ENCODE results near the gene BTBD17. TPM values are rescaled to one million over a fixed set of nuclear protein-coding genes. Genes with fewer than 3 reads are reported as not detected.
A peak's percentile ranks its signal among the peaks of the same experiment; 100 is the strongest.

Gene BTBD17
- total and polyA plus RNA-seq, 5 donors from 2014 or later: 0.09 TPM; not detected in 4

DNA sequence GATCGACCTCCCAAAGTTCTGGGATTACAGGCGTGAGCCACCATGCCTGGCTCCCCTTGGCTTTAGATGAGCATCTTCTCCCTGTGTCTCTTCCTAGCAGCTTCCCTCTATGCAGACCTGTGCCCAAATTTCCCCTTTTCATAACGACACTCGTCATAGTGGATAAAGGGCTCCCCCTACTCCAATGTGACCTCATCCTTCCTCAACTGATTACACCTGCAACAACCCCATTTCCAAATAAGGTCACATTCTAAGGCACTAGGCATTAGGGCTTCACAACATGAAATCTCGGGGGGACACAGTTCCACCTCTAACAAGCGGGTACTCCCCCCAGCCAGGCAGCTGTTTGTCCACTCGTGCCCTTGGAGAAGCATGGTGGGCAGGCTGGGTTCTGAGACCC, 25.4 kb downstream of the BTBD17 start:
- H3K4me3 ChIP-seq (ENCODE audit: low read depth, low read length): no peak overlapping the region
- Mint-ChIP-seq H3K36me3 (no peaks in the 10 kb centered on the region), H3K4me3 (no peak overlapping the region), H3K27ac (peak overlapping the region in 2 of 3 donors; percentile 51 to 60), H3K9me3 (no peaks in the 10 kb centered on the region), H3K27me3 (peaks cover 13% of the 10 kb centered on the region), H3K4me1 (no peaks in the 10 kb centered on the region)
- ATAC-seq (ENCODE audit: low read depth in 2 of 2) (no peak), DNase-seq (no peak)
- no peaks in the 10 kb centered on the region for H3K27me3 ChIP-seq (ENCODE audit: control insufficient read depth, insufficient read depth, low read length)
- no peaks in the 10 kb centered on the region for H3K9me3 ChIP-seq (ENCODE audit: control insufficient read depth in 2 of 2, low read length in 2 of 2)
- H3K27ac ChIP-seq (ENCODE audit: insufficient read depth, low read length, poor library complexity, severe bottlenecking): no peak overlapping the region
- no peaks in the 10 kb centered on the region for H3K36me3 ChIP-seq (ENCODE audit: control insufficient read depth, insufficient read depth, low read length)
- no peaks in the 10 kb centered on the region for H3K4me1 ChIP-seq (ENCODE audit: control insufficient read depth, insufficient read depth, low read length, poor library complexity, severe bottlenecking)

GRCh38 chr17:74335529-74336062, 26.1 kb downstream of the BTBD17 start:
- no peak overlapping the region for H3K4me3 Mint-ChIP-seq
- no peaks in the 10 kb centered on the region for H3K36me3 Mint-ChIP-seq
- Histone ChIP-seq H3K9me3 (ENCODE audit: control insufficient read depth in 2 of 2, low read length in 2 of 2) (no peaks in the 10 kb centered on the region), H3K4me1 (ENCODE audit: control insufficient read depth, insufficient read depth, low read length, poor library complexity, severe bottlenecking) (no peaks in the 10 kb centered on the region), H3K27me3 (ENCODE audit: control insufficient read depth, insufficient read depth, low read length) (no peaks in the 10 kb centered on the region), H3K27ac (ENCODE audit: insufficient read depth, low read length, poor library complexity, severe bottlenecking) (no peak overlapping the region), H3K4me3 (ENCODE audit: low read depth, low read length) (no peak overlapping the region), H3K36me3 (ENCODE audit: control insufficient read depth, insufficient read depth, low read length) (no peaks in the 10 kb centered on the region)
- H3K27me3 Mint-ChIP-seq: peaks cover 13% of the 10 kb centered on the region
- ATAC-seq (ENCODE audit: low read depth in 2 of 2) (no peak), DNase-seq (no peak)
- H3K9me3 Mint-ChIP-seq: no peaks in the 10 kb centered on the region
- no peak overlapping the region for H3K27ac Mint-ChIP-seq
- H3K4me1 Mint-ChIP-seq: no peaks in the 10 kb centered on the region

GRCh38 chr17:74334393-74335039, 27.2 kb downstream of the BTBD17 start:
- no peak for ATAC-seq (ENCODE audit: low read depth in 2 of 2)
- no peaks in the 10 kb centered on the region for H3K36me3 ChIP-seq (ENCODE audit: control insufficient read depth, insufficient read depth, low read length)

DNA sequence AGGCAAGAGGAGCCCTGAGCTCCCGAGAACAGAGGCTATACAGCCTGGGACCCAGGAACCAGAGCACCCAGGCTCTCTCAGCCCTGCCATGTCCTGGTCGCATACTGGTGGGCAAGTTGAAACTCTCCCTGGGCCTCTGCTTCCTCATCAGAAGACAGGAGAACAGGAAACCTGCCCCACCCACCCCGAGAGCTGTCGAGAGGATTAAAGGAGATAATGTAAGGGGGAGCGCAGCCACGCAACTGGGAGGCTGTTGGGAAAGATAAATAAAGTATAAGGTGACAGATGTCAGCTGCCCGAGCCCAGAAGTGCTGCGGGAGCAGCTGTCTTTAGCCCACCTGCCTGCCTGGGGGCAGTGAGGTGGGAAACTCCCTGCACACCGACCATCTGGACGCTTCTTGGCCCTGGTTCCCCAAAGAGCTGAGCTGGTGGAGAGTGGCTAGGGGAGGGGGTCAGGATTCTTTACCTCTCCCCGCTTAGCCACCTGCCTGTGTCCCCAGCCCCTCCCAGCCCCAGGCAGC, 28.8 kb downstream of the BTBD17 start:
- peaks cover 13% of the 10 kb centered on the region for H3K27me3 Mint-ChIP-seq
- no peaks in the 10 kb centered on the region for H3K9me3 ChIP-seq (ENCODE audit: control insufficient read depth in 2 of 2, low read length in 2 of 2)
- ATAC-seq (ENCODE audit: low read depth in 2 of 2) (no peak), DNase-seq (no peak)
- H3K9me3 Mint-ChIP-seq: no peaks in the 10 kb centered on the region
- H3K4me1 Mint-ChIP-seq: peaks cover 0 to 13% (median 9%) of the 10 kb centered on the region in 4 donors
- H3K4me3 Mint-ChIP-seq: no peak overlapping the region
- no peak overlapping the region for H3K27ac ChIP-seq (ENCODE audit: insufficient read depth, low read length, poor library complexity, severe bottlenecking)
- no peaks in the 10 kb centered on the region for H3K36me3 ChIP-seq (ENCODE audit: control insufficient read depth, insufficient read depth, low read length)
- H3K27ac Mint-ChIP-seq: no peak overlapping the region
- no peak overlapping the region for H3K4me3 ChIP-seq (ENCODE audit: low read depth, low read length)
- H3K36me3 Mint-ChIP-seq: no peaks in the 10 kb centered on the region
- H3K4me1 ChIP-seq (ENCODE audit: control insufficient read depth, insufficient read depth, low read length, poor library complexity, severe bottlenecking): no peaks in the 10 kb centered on the region
- no peaks in the 10 kb centered on the region for H3K27me3 ChIP-seq (ENCODE audit: control insufficient read depth, insufficient read depth, low read length)

More at GRCh38 chr17:74334393-74335039, 27.2 kb downstream of the BTBD17 start:
- no peaks in the 10 kb centered on the region for H3K9me3 Mint-ChIP-seq
- no peak overlapping the region for H3K4me3 Mint-ChIP-seq
- Histone ChIP-seq H3K9me3 (ENCODE audit: control insufficient read depth in 2 of 2, low read length in 2 of 2) (no peaks in the 10 kb centered on the region), H3K27me3 (ENCODE audit: control insufficient read depth, insufficient read depth, low read length) (no peaks in the 10 kb centered on the region), H3K4me3 (ENCODE audit: low read depth, low read length) (no peak overlapping the region), H3K27ac (ENCODE audit: insufficient read depth, low read length, poor library complexity, severe bottlenecking) (no peak overlapping the region), H3K4me1 (ENCODE audit: control insufficient read depth, insufficient read depth, low read length, poor library complexity, severe bottlenecking) (no peaks in the 10 kb centered on the region)
- peaks cover 13% of the 10 kb centered on the region for H3K27me3 Mint-ChIP-seq
- no peak overlapping the region for H3K27ac Mint-ChIP-seq
- no peaks in the 10 kb centered on the region for H3K36me3 Mint-ChIP-seq
- DNase-seq: no peak
- H3K4me1 Mint-ChIP-seq: peaks cover 0 to 3% (median under 1%) of the 10 kb centered on the region in 4 donors

DNA sequence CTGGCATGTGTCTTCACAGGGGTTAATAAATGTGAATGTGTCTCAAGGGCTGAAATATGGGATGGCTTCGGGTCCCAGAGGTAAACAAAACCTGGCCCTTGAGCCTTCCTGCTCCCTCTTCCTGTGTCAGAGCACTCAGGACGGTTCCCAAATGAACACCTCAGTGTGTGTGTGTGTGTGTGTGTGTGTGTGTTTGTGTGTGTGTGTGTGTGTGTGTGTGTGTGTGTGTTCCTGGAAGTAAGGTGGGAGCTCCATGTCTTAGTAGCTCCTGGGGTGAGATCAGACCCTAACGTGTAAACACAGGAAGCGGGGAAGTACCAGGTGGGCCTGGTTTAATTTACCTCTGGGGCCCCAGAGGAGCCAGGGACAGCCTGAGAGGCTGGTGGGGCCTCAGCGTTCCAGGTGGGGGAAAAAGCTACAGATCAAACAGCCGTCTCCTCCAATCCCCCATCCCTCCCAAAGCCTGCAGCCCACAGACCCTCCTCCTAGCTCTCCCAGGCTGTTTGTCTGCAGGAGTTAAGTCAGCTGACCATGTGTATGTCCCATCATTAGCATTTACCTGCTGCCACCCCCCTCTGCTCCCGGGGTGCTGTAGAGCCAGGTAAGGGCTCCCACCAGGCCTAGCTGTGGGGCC, 29.5 kb downstream of the BTBD17 start:
- H3K36me3 ChIP-seq (ENCODE audit: control insufficient read depth, insufficient read depth, low read length): no peaks in the 10 kb centered on the region
- H3K4me3 ChIP-seq (ENCODE audit: low read depth, low read length): no peak overlapping the region
- H3K27ac ChIP-seq (ENCODE audit: insufficient read depth, low read length, poor library complexity, severe bottlenecking): no peak overlapping the region
- no peaks in the 10 kb centered on the region for H3K36me3 Mint-ChIP-seq
- no peaks in the 10 kb centered on the region for H3K9me3 Mint-ChIP-seq
- H3K27me3 ChIP-seq (ENCODE audit: control insufficient read depth, insufficient read depth, low read length): no peaks in the 10 kb centered on the region
- no peak overlapping the region for H3K4me3 Mint-ChIP-seq
- H3K27me3 Mint-ChIP-seq: peaks cover 16% of the 10 kb centered on the region
- H3K9me3 ChIP-seq (ENCODE audit: control insufficient read depth in 2 of 2, low read length in 2 of 2): no peaks in the 10 kb centered on the region
- no peak for DNase-seq
- no peak overlapping the region for H3K27ac Mint-ChIP-seq
- peaks cover 0 to 15% (median 11%) of the 10 kb centered on the region in 4 donors for H3K4me1 Mint-ChIP-seq
- no peak for ATAC-seq (ENCODE audit: low read depth in 2 of 2)
- H3K4me1 ChIP-seq (ENCODE audit: control insufficient read depth, insufficient read depth, low read length, poor library complexity, severe bottlenecking): no peaks in the 10 kb centered on the region

DNA sequence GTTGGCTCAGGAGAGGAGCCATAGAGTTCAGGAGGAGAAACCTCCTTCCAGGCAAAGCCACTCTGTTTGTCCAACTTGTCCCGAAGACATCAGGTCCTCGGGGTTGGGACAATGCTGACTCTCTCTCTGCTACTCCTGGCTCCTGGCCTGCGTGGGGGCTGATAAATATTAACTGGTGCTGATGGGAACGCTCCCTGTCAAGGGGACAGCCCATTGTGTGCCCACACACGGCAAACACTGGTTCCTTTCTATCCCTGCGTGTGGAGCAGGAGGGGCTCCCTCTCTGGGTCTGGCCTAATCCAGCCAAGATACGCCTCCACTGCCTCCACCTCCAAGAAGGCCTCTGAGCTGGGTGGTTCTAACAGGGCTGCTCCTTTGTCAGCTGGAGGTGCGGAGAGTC, 31.2 kb downstream of the BTBD17 start:
- H3K27me3 Mint-ChIP-seq: peaks cover 21% of the 10 kb centered on the region
- H3K9me3 Mint-ChIP-seq: no peaks in the 10 kb centered on the region
- no peaks in the 10 kb centered on the region for H3K9me3 ChIP-seq (ENCODE audit: control insufficient read depth in 2 of 2, low read length in 2 of 2)
- peaks cover 3 to 26% (median 12%) of the 10 kb centered on the region in 4 donors for H3K4me1 Mint-ChIP-seq
- ATAC-seq (ENCODE audit: low read depth in 2 of 2) (no peak), DNase-seq (no peak)
- H3K27ac ChIP-seq (ENCODE audit: insufficient read depth, low read length, poor library complexity, severe bottlenecking): no peak overlapping the region
- H3K36me3 Mint-ChIP-seq: no peaks in the 10 kb centered on the region
- H3K36me3 ChIP-seq (ENCODE audit: control insufficient read depth, insufficient read depth, low read length): no peaks in the 10 kb centered on the region
- no peak overlapping the region for H3K4me3 ChIP-seq (ENCODE audit: low read depth, low read length)
- no peak overlapping the region for H3K4me3 Mint-ChIP-seq
- peaks cover 16% of the 10 kb centered on the region for H3K4me1 ChIP-seq (ENCODE audit: control insufficient read depth, insufficient read depth, low read length, poor library complexity, severe bottlenecking)
- H3K27me3 ChIP-seq (ENCODE audit: control insufficient read depth, insufficient read depth, low read length): no peaks in the 10 kb centered on the region
- H3K27ac Mint-ChIP-seq: peak overlapping the region in 1 of 3 donors; percentile 46

GRCh38 chr17:74329378-74329777, 32.3 kb downstream of the BTBD17 start:
- DNase-seq (no peak), ATAC-seq (ENCODE audit: low read depth in 2 of 2) (no peak)
- H3K9me3 Mint-ChIP-seq: no peaks in the 10 kb centered on the region
- H3K27ac ChIP-seq (ENCODE audit: insufficient read depth, low read length, poor library complexity, severe bottlenecking): no peak overlapping the region
- no peaks in the 10 kb centered on the region for H3K9me3 ChIP-seq (ENCODE audit: control insufficient read depth in 2 of 2, low read length in 2 of 2)
- H3K27me3 ChIP-seq (ENCODE audit: control insufficient read depth, insufficient read depth, low read length): no peaks in the 10 kb centered on the region
- peaks cover 16% of the 10 kb centered on the region for H3K4me1 ChIP-seq (ENCODE audit: control insufficient read depth, insufficient read depth, low read length, poor library complexity, severe bottlenecking)
- H3K4me3 Mint-ChIP-seq: peak overlapping the region in 1 of 4 donors; percentile 5
- no peak overlapping the region for H3K4me3 ChIP-seq (ENCODE audit: low read depth, low read length)
- H3K27me3 Mint-ChIP-seq: peaks cover 28% of the 10 kb centered on the region
- peaks cover 3 to 29% (median 12%) of the 10 kb centered on the region in 4 donors for H3K4me1 Mint-ChIP-seq
- no peaks in the 10 kb centered on the region for H3K36me3 ChIP-seq (ENCODE audit: control insufficient read depth, insufficient read depth, low read length)
- peak overlapping the region in 1 of 3 donors; percentile 64 for H3K27ac Mint-ChIP-seq
- H3K36me3 Mint-ChIP-seq: no peaks in the 10 kb centered on the region
